Measurements from ENCODE around the gene ORMDL3. TPM values are rescaled to one million over a fixed set of nuclear protein-coding genes. Genes with fewer than 3 reads are reported as not detected.

ORMDL3 gene
- polyA plus RNA-seq, 1 donor from 2014 or later, result 90.1 TPM

- H2AFZ ChIP-seq (ENCODE audit: low read depth, low read length), result no peak overlapping the region
- H3K4me3 ChIP-seq (ENCODE audit: low read length), result no peak overlapping the region
- no peaks in the 10 kb centered on the region for H3K9me3 ChIP-seq (ENCODE audit: low read length)
- H3K36me3 ChIP-seq (ENCODE audit: insufficient read depth, low read length), result no peaks in the 10 kb centered on the region
- no peaks in the 10 kb centered on the region for H3K27me3 ChIP-seq (ENCODE audit: insufficient read depth, low read depth, low read length)
- H3K79me2 ChIP-seq (replicated peaks; ENCODE audit: insufficient read depth, low read length), result no peaks in the 10 kb centered on the region
- H3K27ac ChIP-seq (ENCODE audit: low read length), result no peak overlapping the region
- H3K4me2 ChIP-seq (ENCODE audit: low read length), result no peak overlapping the region
- H3K9me2 ChIP-seq (ENCODE audit: insufficient read depth, low read length), result no peaks in the 10 kb centered on the region
- no peak for TF ChIP-seq RAD21 (conservative IDR thresholded peaks at IDR 0.05)
- TF ChIP-seq SMC3 (conservative IDR thresholded peaks at IDR 0.05; ENCODE audit: poor library complexity), result no peak
- no peak for TF ChIP-seq POLR2AphosphoS5 (IDR thresholded peaks at IDR 0.05)
- no peak for TF ChIP-seq EP300 (conservative IDR thresholded peaks at IDR 0.05; ENCODE audit: poor library complexity, severe bottlenecking)
- no peak for TF ChIP-seq EZH2 (IDR thresholded peaks at IDR 0.05; ENCODE audit: borderline replicate concordance, insufficient read depth, low read length, poor library complexity, severe bottlenecking)
- no peak for TF ChIP-seq TAF1 (IDR thresholded peaks at IDR 0.05; ENCODE audit: low read depth)
- no peak for TF ChIP-seq CTCF (IDR thresholded peaks at IDR 0.05; ENCODE audit: poor library complexity, severe bottlenecking)
- TF ChIP-seq MXI1 (conservative IDR thresholded peaks at IDR 0.05; ENCODE audit: poor library complexity, severe bottlenecking), result no peak
- no peak for TF ChIP-seq REST (IDR thresholded peaks at IDR 0.05; ENCODE audit: borderline replicate concordance)
- no peak overlapping the region for H3K9ac ChIP-seq (ENCODE audit: low read length)
- H4K20me1 ChIP-seq (ENCODE audit: insufficient read depth), result no peaks in the 10 kb centered on the region
- H3F3A ChIP-seq (ENCODE audit: insufficient read depth, low read length, poor library complexity, severe bottlenecking), result no peaks in the 10 kb centered on the region
These were observed 47.0 kb upstream of the ORMDL3 start for GRCh38 chr17:39974433-39974832.

- Histone ChIP-seq H3F3A (ENCODE audit: insufficient read depth, low read length, poor library complexity, severe bottlenecking) (no peaks in the 10 kb centered on the region), H3K27me3 (ENCODE audit: insufficient read depth, low read depth, low read length) (no peaks in the 10 kb centered on the region), H3K27ac (ENCODE audit: low read length) (no peak overlapping the region), H3K36me3 (ENCODE audit: insufficient read depth, low read length) (no peaks in the 10 kb centered on the region), H3K9ac (ENCODE audit: low read length) (no peak overlapping the region), H2AFZ (ENCODE audit: low read depth, low read length) (no peak overlapping the region), H3K9me2 (ENCODE audit: insufficient read depth, low read length) (no peaks in the 10 kb centered on the region), H3K79me2 (replicated peaks; ENCODE audit: insufficient read depth, low read length) (no peaks in the 10 kb centered on the region), H3K4me3 (ENCODE audit: low read length) (no peak overlapping the region), H3K4me2 (ENCODE audit: low read length) (no peak overlapping the region), H3K9me3 (ENCODE audit: low read length) (no peaks in the 10 kb centered on the region), H4K20me1 (ENCODE audit: insufficient read depth) (no peaks in the 10 kb centered on the region)
- TF ChIP-seq CTCF (IDR thresholded peaks at IDR 0.05; ENCODE audit: poor library complexity, severe bottlenecking) (no peak), SMC3 (conservative IDR thresholded peaks at IDR 0.05; ENCODE audit: poor library complexity) (no peak)
These were observed 46.1 kb upstream of the ORMDL3 start for GRCh38 chr17:39973496-39973895.
